ENCODE measurements around the gene TMED5.

Gene TMED5

GRCh38 chr1:93120614-93121013, 59.6 kb downstream of the TMED5 start:
- no peak for DNase-seq (ENCODE audit: low read depth)

DNA sequence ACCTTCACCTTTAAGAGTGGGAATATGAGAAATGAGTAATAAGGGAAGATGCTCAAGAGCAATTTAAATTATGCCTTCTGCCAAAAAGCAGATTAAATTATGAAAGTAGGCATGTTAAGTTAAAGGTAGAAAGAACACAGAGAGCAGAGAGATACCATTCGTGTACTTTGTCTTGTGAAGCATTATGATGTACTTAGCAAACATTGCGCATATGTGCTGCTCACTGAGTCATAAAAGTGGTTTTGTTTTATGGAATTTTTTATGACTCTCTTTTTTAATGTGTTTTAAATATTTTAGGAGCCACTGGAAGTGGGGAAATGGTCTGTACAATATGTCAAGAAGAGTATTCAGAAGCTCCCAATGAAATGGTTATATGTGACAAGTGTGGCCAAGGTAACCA, 65.8 kb downstream of the TMED5 start:
- peak; percentile 14 for DNase-seq (ENCODE audit: low read depth)

- no peak for DNase-seq (ENCODE audit: low read depth)
Observed at GRCh38 chr1:93113127-93113526, 67.1 kb downstream of the TMED5 start.

DNA sequence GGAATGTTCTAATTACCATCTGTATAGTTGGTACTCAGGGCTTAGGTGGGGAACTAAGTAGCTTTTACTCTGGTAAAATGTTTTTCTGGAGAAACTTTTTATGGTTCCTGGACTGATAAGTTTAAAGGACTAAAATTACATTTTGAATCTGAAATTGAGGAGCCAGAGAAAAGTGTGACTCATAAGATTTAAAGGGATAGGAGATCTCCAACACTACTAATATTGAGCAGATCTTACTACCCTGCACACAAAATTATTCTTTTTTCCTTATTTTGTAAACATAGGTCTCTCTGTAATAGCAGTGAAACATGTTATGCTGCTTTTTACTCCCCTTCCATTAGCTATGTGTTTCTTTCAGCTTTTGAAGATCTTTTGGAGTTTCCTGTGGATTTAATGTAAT, 68.7 kb downstream of the TMED5 start:
- DNase-seq (ENCODE audit: low read depth), result no peak

DNA sequence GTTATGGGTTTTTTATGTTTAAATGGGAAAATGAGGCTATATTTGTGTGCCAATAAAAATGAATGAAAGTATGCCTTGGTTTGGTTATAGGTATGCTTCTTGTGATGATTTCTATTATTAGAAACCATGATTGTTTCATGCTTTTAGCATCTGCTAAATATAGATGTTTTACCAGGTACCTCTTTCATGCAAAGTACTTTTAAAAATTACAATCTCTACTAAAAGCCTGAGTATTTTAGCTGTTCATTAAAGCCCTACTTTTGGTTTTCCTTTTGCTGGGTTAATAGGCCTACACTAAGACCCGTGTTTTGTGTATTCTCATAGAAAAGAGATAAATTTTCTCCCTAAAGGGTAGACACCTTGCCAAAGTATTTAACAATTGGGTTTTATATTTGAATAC, 69.1 kb downstream of the TMED5 start:
- DNase-seq (ENCODE audit: low read depth), result no peak

DNA sequence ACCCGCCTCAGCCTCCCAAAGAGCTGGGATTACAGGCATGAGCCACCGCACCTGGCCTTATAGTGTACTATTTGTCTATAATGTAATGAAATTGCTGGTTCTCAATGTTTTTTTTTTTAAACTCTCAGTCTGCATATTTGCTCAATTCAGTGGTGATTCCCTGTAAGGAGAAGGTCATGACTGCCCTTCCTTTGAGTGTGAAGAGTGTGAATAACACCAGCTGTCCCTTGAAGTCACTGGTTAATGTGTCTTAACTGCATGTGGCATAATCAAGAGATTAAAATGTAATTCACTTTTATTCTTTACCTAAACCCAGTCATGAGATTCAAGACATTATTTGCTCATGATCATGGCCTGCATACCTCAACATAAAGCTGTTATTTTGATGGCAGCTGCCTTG, 70.6 kb downstream of the TMED5 start:
- DNase-seq (ENCODE audit: low read depth), result no peak

GRCh38 chr1:93108335-93108734, 71.9 kb downstream of the TMED5 start:
- DNase-seq (ENCODE audit: low read depth), result no peak

GRCh38 chr1:93107395-93107794, 72.8 kb downstream of the TMED5 start:
- no peak for DNase-seq (ENCODE audit: low read depth)

GRCh38 chr1:93106226-93106625, 74.0 kb downstream of the TMED5 start:
- no peak for DNase-seq (ENCODE audit: low read depth)

GRCh38 chr1:93102142-93102541, 78.1 kb downstream of the TMED5 start:
- no peak for DNase-seq (ENCODE audit: low read depth)

All from GM04504 (cell line).